SK-N-SH (cell line): ENCODE data around the gene FN3K.

Source experiments
- CHD2 ChIP-seq: fragments of 150-350 bp; IDR thresholded peaks from 2 replicates; pipeline ENCODE4 v1.6.1; 2018; ENCODE audit warnings: low read length; ENCODE audit not compliant: partially characterized antibody
- CTCF ChIP-seq: fragments of 200-600 bp; sonication (generic); IDR thresholded peaks from 2 replicates; pipeline ENCODE4 v1.6.1; 2017; ENCODE audit warnings: antibody characterized with exemption, mild to moderate bottlenecking, moderate library complexity
- EZH2phosphoT487 ChIP-seq: fragments of 200-600 bp; sonication (generic); IDR thresholded peaks from 2 replicates; pipeline ENCODE4 v1.6.1; 2017; ENCODE audit warnings: low read depth, mixed run types, mild to moderate bottlenecking, antibody characterized with exemption, moderate library complexity, borderline replicate concordance
- PBX3 ChIP-seq: IDR thresholded peaks from 2 replicates; pipeline ENCODE4; 2012
- POLR2AphosphoS5 ChIP-seq: IDR thresholded peaks from 2 replicates; pipeline ENCODE4 v1.6.1; 2012; ENCODE audit warnings: low read depth, low read length
- REST ChIP-seq: IDR thresholded peaks from 2 replicates; pipeline ENCODE4 v1.6.1; 2012; ENCODE audit warnings: mild to moderate bottlenecking, low read depth, low read length, moderate library complexity
- RXRA ChIP-seq: IDR thresholded peaks from 2 replicates; pipeline ENCODE4 v1.4.0; 2012; ENCODE audit warnings: low read depth, mild to moderate bottlenecking, borderline replicate concordance
- TAF1 ChIP-seq: IDR thresholded peaks from 2 replicates; pipeline ENCODE4 v1.6.1; 2012; ENCODE audit warnings: low read depth, mild to moderate bottlenecking, low read length, moderate library complexity, borderline replicate concordance

- TF ChIP-seq REST (no peak), CTCF (no peak), RXRA (no peak), CHD2 (no peak), TAF1 (no peak), EZH2phosphoT487 (no peak), PBX3 (no peak), POLR2AphosphoS5 (no peak)
Observed at GRCh38 chr17:82699551-82699950, 35.9 kb upstream of the FN3K start.
